MCF 10A (cell line): ENCODE data around the gene ZSCAN10. TPM values are rescaled to one million over a fixed set of nuclear protein-coding genes. Genes with fewer than 3 reads are reported as not detected.

Source experiments
- BruUV-seq: library from RNA; stranded (reverse); fragments of 400-500 nt; replicated peaks from 2 replicates; lab custom pipeline; 2021; lab: Mats Ljungman, UMichigan
- CTCF ChIA-PET: fragments of 300-600 bp; sonication (Branson Sonifier 250); formaldehyde crosslinking; extraction: SDS; loops from one replicate; lab custom pipeline; 2021; ENCODE audit warnings: antibody characterized with exemption, inconsistent platforms; lab: Yijun Ruan, JAX
- POLR2A ChIA-PET: fragments of 300-600, 350-650 bp; sonication (Branson Sonifier 250); formaldehyde crosslinking; extraction: SDS; loops from one replicate; lab custom pipeline; 2020; ENCODE audit warnings: antibody characterized with exemption, inconsistent platforms; lab: Yijun Ruan, JAX
- DNase-seq: peaks from one replicate; pipeline ENCODE4 v3.0.0-alpha.2; 2018; ENCODE audit not compliant: unreplicated experiment
- H3K27ac Mint-ChIP-seq: one replicate; pipeline ENCODE4 v1.8.0; 2022; ENCODE audit warnings: mild to moderate bottlenecking, low read depth, mixed read lengths; ENCODE audit not compliant: unreplicated experiment
- H3K27me3 Mint-ChIP-seq: one replicate; pipeline ENCODE4 v1.8.0; 2022; ENCODE audit warnings: mixed read lengths; ENCODE audit not compliant: insufficient read depth, unreplicated experiment
- H3K36me3 Mint-ChIP-seq: one replicate; pipeline ENCODE4 v1.8.0; 2022; ENCODE audit warnings: mild to moderate bottlenecking, moderate library complexity, mixed read lengths; ENCODE audit not compliant: insufficient read depth, unreplicated experiment
- H3K4me1 Mint-ChIP-seq: one replicate; pipeline ENCODE4 v1.8.0; 2022; ENCODE audit warnings: mixed read lengths; ENCODE audit not compliant: insufficient read depth, unreplicated experiment
- H3K4me3 Mint-ChIP-seq: one replicate; pipeline ENCODE4 v1.8.0; 2022; ENCODE audit warnings: mild to moderate bottlenecking, moderate library complexity, mixed read lengths; ENCODE audit not compliant: unreplicated experiment
- H3K9me3 Mint-ChIP-seq: one replicate; pipeline ENCODE4 v1.8.0; 2022; ENCODE audit warnings: mixed read lengths; ENCODE audit not compliant: unreplicated experiment
- intact Hi-C: fragments of 100-400 bp; cut with micrococcal nuclease; formaldehyde crosslinking; loops from 2 replicates; pipeline ENCODE4 v1.14.1; 2022
- total RNA-seq: library from RNA; stranded (reverse); gene quantifications from 2 replicates; pipeline ENCODE4 v1.2.3, GENCODE V29; 2022
- TF ChIP-seq, protein P1 (sequence below): fragments of 200-600 bp; IDR thresholded peaks from one replicate; pipeline ENCODE4 v1.8.0; 2022; ENCODE audit warnings: antibody characterized with exemption, mild to moderate bottlenecking; ENCODE audit not compliant: unreplicated experiment

The ZSCAN10 gene
- total RNA-seq, 1 experiment from 2014 or later, result 0.49 TPM

DNA sequence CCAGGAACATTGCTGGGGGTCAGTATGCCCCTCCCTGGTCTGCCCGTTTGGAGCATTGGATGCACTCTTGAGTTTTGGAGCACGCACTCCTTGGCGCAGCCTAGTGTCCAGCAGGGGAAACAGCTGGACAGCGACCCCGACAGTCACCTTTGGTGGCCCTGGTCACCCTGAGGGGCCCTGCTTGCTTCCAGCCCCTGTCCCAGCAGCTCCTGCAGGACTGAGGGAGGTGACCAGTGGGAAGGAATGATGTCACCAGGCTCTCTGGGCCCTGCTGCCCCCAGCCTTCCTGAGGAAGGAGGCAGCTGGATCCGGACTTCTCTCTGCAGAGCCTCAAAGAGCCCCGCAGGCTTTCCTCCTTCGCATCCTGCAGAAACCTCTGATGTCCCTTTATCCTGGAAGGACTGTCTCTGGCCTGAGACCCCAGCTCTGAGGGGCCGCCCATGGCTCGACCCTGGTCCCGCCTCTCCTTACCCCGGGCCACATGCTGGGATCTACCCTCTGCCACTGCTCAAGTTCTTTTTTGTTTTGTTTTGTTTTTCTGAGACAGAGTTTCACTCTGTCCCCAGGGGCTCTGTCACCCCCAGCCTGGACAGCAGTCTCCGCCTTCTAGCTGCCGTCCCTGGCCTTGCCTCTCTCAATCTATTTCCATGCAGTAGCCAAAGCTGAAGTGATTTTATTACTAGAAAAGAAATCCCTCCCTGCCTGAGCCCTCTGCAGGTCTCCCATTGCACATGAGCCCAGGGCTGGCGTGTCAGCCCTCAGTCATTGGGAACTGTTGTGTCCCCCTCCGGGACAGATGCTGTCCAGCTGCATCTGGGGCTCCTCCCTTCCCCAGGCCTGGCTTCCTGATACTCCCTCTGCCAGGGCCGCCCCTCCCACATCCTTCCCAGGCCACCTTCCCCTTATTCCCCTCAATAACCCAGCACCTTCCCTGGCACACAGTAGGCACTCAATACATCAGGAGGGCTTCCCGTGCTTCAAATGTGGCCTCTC, 11.6 kb downstream of the ZSCAN10 start:
- Mint-ChIP-seq H3K36me3 (no peaks in the 10 kb centered on the region), H3K4me3 (no peak overlapping the region), H3K27me3 (no peaks in the 10 kb centered on the region), H3K4me1 (no peaks in the 10 kb centered on the region), H3K9me3 (no peaks in the 10 kb centered on the region), H3K27ac (no peak overlapping the region)
- DNase-seq, result no peak
- no TSS peak for BruUV-seq
- CTCF ChIA-PET, result interaction anchor here (0.9 kb wide), 2 partner anchors 13 to 30 kb away, joined by 5 read pairs; no protein-coding TSS in a partner anchor
- TF ChIP-seq, protein P1, sequence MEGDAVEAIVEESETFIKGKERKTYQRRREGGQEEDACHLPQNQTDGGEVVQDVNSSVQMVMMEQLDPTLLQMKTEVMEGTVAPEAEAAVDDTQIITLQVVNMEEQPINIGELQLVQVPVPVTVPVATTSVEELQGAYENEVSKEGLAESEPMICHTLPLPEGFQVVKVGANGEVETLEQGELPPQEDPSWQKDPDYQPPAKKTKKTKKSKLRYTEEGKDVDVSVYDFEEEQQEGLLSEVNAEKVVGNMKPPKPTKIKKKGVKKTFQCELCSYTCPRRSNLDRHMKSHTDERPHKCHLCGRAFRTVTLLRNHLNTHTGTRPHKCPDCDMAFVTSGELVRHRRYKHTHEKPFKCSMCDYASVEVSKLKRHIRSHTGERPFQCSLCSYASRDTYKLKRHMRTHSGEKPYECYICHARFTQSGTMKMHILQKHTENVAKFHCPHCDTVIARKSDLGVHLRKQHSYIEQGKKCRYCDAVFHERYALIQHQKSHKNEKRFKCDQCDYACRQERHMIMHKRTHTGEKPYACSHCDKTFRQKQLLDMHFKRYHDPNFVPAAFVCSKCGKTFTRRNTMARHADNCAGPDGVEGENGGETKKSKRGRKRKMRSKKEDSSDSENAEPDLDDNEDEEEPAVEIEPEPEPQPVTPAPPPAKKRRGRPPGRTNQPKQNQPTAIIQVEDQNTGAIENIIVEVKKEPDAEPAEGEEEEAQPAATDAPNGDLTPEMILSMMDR, result peak; percentile 26
- intact Hi-C loops, result no loop called here
- POLR2A ChIA-PET, result interaction anchor here (1.5 kb wide), 1 partner anchor 12 kb away, joined by 4 read pairs; the partner anchor contains the start of gene ZSCAN10

DNA sequence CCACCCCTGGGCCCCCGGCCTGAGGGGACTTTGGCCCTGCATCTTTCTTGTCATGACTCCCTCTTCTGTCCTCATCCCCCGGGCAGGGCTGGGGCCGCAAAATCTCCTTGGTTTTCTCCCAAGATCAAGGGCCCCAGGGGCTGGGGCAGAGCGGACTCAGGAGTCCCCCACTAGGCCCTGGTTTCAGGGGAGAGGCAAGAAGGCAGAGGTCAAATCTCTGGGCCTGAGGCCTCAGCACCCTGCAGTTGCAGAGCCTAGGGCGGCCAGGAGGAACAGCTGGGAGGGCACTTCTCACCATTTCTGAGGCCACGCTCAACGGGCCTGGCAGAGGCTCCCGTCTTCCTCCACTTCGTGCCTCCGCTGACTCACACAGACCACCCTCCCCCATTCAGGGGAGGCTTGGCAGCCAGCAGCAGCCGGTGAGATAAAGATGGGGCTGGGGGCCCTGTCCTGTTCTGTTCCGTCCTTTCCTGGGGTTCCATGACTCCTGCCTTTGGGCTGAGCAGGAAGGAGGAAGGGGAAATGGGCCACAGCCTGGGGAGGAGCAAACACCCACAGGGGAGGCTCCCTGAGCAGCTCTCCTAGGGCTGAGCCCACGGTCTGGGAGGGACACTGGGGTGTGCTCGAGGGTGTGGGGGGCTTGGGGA, 12.4 kb downstream of the ZSCAN10 start:
- Mint-ChIP-seq H3K9me3 (no peaks in the 10 kb centered on the region), H3K4me1 (no peaks in the 10 kb centered on the region), H3K36me3 (no peaks in the 10 kb centered on the region), H3K4me3 (no peak overlapping the region), H3K27me3 (no peaks in the 10 kb centered on the region), H3K27ac (no peak overlapping the region)
- ChIA-PET POLR2A (interaction anchor here (1.5 kb wide), 1 partner anchor 13 kb away, joined by 4 read pairs; the partner anchor contains the start of gene ZSCAN10), CTCF (no interaction called here)
- intact Hi-C loops, result no loop called here
- no peak for DNase-seq
- BruUV-seq, result no TSS peak
- TF ChIP-seq, protein P1, result no peak

DNA sequence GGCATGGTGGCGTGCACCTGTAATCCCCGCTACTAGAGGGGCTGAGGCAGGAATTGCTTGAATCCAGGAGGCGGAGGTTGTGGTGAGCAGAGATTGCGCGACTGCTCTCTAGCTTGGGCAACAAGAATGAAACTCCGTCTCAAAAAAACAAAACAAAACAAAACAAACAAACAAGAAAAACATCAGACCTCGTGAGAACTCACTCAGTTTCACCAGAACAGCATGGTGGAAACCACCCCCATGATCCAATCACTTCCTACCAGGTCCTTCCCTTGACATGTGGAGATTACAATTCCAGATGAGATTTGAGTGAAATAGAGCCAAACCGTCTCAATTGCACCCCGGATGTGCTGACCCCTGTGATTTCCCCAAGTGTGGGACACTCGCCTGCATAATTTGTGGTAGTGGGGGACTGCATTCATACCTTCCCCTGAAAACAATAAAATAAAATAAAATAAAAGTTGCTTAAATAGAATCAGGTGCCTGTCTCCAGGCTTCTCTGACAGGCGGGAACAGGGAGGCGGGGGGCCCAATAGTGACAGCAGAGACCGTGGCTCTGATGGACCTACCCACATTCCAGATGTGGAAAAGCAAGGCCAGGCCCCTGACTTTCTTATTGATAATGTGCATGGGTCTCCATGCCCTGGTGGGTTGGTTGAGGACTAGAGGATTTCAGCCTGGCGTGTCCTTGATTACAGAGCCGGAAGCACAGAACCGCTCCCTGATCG, 13.1 kb downstream of the ZSCAN10 start:
- Mint-ChIP-seq H3K36me3 (no peaks in the 10 kb centered on the region), H3K27me3 (peaks cover 3% of the 10 kb centered on the region), H3K27ac (no peak overlapping the region), H3K9me3 (no peaks in the 10 kb centered on the region), H3K4me1 (no peaks in the 10 kb centered on the region), H3K4me3 (no peak overlapping the region)
- ChIA-PET POLR2A (no interaction called here), CTCF (no interaction called here)
- TF ChIP-seq, protein P1, result no peak
- DNase-seq, result no peak
- BruUV-seq, result no TSS peak
- intact Hi-C loops, result no loop called here
